Neutrophil (primary cell): ENCODE data around the gene FANCE.

Source experiments
- H3K27ac ChIP-seq: fragments of 200-600 bp; sonication (generic); 2 replicates; pipeline ENCODE4 v1.5.1; 2016; ENCODE audit warnings: mild to moderate bottlenecking, moderate library complexity
- H3K27me3 ChIP-seq: fragments of 200-600 bp; sonication (generic); 2 replicates; pipeline ENCODE4 v1.6.0; 2016; ENCODE audit warnings: mild to moderate bottlenecking
- H3K36me3 ChIP-seq: fragments of 200-600 bp; sonication (generic); 2 replicates; pipeline ENCODE4 v1.5.1; 2017
- H3K4me1 ChIP-seq, 2 experiments: fragments of 200-600 bp in 1 of 2; sonication (generic) in 1 of 2; 1 replicate in 1 of 2; 2 replicates in 1 of 2; pipeline versions ENCODE4 v1.5.1 to v1.6.1; 2013 to 2016; ENCODE audit warnings: low read depth in 1 of 2, low read length in 1 of 2, mild to moderate bottlenecking in 1 of 2, moderate library complexity in 1 of 2; ENCODE audit not compliant: control insufficient read depth in 1 of 2, insufficient read depth in 1 of 2
- H3K4me3 ChIP-seq, 2 experiments: fragments of 200-600 bp in 1 of 2; sonication (generic) in 1 of 2; 1 replicate in 1 of 2; 2 replicates in 1 of 2; pipeline ENCODE4 v1.5.1; 2013 to 2016; ENCODE audit warnings: low read depth in 1 of 2, low read length in 1 of 2, mild to moderate bottlenecking in 1 of 2, moderate library complexity in 1 of 2
- H3K9me3 ChIP-seq: fragments of 200-600 bp; sonication (generic); 2 replicates; pipeline ENCODE4 v1.5.1; 2016
- TF ChIP-seq, protein P1 (sequence below): fragments of 200-600 bp; sonication (generic); IDR thresholded peaks from 2 replicates; pipeline ENCODE4 v1.5.1; 2016; ENCODE audit warnings: antibody characterized with exemption

Gene FANCE

DNA sequence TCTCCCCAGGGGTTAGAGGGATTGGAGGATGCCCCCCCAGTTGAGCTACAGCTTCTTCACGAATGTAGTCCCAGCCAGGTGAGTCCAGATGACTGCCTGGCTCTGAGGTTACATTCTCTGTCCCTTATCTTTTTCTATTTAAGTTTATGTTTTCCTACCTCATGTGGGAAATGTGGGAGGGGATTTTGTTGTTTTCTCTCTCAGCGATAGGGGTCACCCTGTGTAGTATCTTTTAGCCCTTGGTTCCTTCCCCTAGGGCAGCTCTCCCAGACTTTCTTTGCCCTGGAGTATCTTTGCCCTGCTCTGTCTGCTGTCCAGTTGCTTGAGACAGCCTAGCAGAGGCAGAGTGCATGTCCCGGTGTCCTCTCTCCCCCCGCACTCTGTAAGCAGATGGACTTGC, 5.8 kb downstream of the FANCE start:
- no peak overlapping the region for H3K27ac ChIP-seq
- no peaks in the 10 kb centered on the region for H3K27me3 ChIP-seq
- H3K36me3 ChIP-seq = peaks cover 32% of the 10 kb centered on the region
- no peaks in the 10 kb centered on the region for H3K9me3 ChIP-seq
- H3K4me3 ChIP-seq = no peak overlapping the region
- TF ChIP-seq, protein P1, sequence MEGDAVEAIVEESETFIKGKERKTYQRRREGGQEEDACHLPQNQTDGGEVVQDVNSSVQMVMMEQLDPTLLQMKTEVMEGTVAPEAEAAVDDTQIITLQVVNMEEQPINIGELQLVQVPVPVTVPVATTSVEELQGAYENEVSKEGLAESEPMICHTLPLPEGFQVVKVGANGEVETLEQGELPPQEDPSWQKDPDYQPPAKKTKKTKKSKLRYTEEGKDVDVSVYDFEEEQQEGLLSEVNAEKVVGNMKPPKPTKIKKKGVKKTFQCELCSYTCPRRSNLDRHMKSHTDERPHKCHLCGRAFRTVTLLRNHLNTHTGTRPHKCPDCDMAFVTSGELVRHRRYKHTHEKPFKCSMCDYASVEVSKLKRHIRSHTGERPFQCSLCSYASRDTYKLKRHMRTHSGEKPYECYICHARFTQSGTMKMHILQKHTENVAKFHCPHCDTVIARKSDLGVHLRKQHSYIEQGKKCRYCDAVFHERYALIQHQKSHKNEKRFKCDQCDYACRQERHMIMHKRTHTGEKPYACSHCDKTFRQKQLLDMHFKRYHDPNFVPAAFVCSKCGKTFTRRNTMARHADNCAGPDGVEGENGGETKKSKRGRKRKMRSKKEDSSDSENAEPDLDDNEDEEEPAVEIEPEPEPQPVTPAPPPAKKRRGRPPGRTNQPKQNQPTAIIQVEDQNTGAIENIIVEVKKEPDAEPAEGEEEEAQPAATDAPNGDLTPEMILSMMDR = no peak
- peaks cover 18 to 21% of the 10 kb centered on the region in 2 experiments for H3K4me1 ChIP-seq

DNA sequence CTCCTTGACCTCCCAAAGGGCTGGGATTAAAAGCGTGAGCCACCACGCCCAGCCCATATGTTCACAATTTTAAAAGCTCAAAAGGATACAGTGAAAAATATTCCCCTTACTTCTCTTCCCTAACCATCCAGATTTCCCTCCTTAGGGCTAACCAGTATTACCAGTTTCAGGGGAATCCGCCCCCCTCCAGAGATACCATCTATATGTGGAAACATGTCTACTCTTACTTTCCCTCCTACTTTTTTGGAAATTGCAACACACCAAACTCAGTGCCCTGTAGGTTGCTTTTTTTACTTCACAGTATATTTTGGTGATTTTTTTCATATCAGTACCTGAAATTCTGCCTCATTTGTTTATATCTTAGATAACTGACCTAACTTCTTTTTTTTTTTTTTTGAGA, 9.1 kb downstream of the FANCE start:
- Histone ChIP-seq H3K27ac (no peak overlapping the region), H3K27me3 (no peaks in the 10 kb centered on the region), H3K9me3 (no peaks in the 10 kb centered on the region), H3K4me3 (no peak overlapping the region), H3K36me3 (peaks cover 42% of the 10 kb centered on the region), H3K4me1 (no peaks in the 10 kb centered on the region)
- TF ChIP-seq, protein P1 = no peak

DNA sequence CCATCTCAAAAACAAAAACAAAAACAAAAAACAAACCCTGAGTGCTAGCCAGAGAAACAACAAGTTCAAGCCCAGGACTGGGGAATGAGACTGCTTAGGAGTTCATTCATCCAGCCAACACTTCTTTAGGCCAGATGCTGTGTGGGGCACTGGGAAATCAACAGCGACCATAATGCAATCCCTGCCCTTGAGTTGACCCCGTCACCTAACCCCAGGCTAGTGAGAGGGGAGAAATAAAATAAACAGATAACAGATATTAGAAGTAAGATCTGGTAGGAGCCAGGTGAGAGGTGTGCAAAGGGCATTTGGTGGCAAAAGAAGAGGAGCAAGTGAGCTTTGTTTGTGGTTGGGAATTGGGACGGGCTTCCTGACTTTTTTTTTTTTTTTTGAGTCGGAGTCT, 11.2 kb downstream of the FANCE start:
- Histone ChIP-seq H3K27me3 (no peaks in the 10 kb centered on the region), H3K27ac (no peak overlapping the region), H3K4me3 (no peak overlapping the region), H3K4me1 (peaks cover 6 to 8% of the 10 kb centered on the region in 2 experiments), H3K9me3 (no peaks in the 10 kb centered on the region), H3K36me3 (peaks cover 33% of the 10 kb centered on the region)
- TF ChIP-seq, protein P1 = no peak

DNA sequence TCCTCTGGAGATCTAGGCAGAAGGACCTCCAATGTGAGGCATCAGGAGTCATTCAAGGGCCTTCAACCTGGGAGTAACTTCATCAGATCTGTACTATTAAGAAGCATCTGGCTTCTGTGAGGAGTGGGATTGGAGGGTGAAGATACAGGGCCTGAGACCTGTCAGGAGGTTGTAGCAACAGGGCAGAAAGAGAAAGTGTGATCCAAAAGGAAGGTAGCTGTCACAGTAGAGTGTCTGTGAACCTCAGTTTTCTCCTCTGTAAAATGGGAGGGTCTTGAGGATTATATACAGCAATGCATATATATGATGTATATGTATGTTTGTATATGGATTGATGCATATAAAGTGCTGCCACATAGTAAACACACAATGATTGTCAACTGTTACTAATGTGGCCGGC, 13.5 kb downstream of the FANCE start:
- H3K36me3 ChIP-seq = peaks cover 19% of the 10 kb centered on the region
- no peaks in the 10 kb centered on the region for H3K27me3 ChIP-seq
- H3K27ac ChIP-seq = no peak overlapping the region
- no peaks in the 10 kb centered on the region for H3K9me3 ChIP-seq
- TF ChIP-seq, protein P1 = no peak
- H3K4me3 ChIP-seq = no peak overlapping the region
- peaks cover 19 to 22% of the 10 kb centered on the region in 2 experiments for H3K4me1 ChIP-seq

DNA sequence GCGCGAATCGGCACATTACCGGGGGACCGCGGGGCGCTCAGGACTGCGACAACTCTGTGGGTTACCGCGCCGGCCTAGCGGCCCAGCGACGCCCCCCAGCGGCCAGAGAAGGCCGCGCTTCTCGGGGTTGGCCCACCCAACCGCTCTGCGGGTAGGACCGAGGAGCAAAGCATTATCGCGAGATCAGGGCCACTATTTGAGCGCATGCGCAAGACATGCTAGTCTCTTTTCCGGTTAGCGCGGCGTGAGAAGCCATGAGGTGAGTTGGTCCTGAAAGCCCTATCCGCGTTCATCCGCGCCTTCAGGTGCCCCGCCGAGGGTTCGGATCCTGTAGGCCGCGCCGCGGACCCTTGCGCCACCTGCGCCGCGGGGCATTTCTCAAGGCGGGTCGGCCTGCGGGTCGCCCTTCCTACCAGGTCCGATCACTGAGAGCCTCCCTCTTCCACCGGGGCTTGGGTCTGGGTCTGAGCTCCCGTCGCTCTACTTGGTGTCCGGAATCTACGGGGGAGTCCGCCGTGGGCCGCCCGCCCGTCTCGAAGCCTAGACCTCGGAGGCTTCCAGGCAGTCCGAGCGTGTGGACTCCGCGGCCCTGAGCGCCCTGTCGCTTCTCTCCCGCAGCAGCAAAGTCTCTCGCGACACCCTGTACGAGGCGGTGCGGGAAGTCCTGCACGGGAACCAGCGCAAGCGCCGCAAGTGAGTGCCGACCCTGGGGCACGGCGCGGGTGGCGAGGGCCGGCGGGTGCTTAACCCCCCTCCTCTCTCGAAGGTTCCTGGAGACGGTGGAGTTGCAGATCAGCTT, 16.2 kb downstream of the FANCE start, which contains the start of gene RPL10A:
Gene RPL10A (plus strand): TSS at position 221 of the 799 bp plus-strand sequence. CDS start 34 bp downstream, at position 255.
- Histone ChIP-seq H3K4me1 (peaks cover 19 to 22% of the 10 kb centered on the region in 2 experiments), H3K27me3 (no peaks in the 10 kb centered on the region), H3K4me3 (peak within 1 kb of the TSS; percentile 62 to 98), H3K36me3 (peaks cover 5% of the 10 kb centered on the region), H3K9me3 (no peaks in the 10 kb centered on the region), H3K27ac (peak within 1 kb of the TSS; percentile 70)
- TF ChIP-seq, protein P1 = peak; percentile 89
